ENCODE data around the gene SPACA6. TPM values are rescaled to one million over a fixed set of nuclear protein-coding genes. Genes with fewer than 3 reads are reported as not detected.
"Not testable (repeated sequence)": the region's sequence is repeated elsewhere in the genome, so short reads cannot be mapped to it uniquely, and the experiment has no call there.

The SPACA6 gene
- total RNA-seq, 4 donors from 2014 or later = 11.8 to 37.8 (median 17.4) TPM

- no peak for DNase-seq (ENCODE audit: extremely low spot score)
- Histone ChIP-seq H3K27me3 (peaks cover 0 to 42% (median 0%) of the 10 kb centered on the region in 4 donors), H3K9me3 (no peaks in the 10 kb centered on the region), H3K27ac (replicated peaks in 1 of 4) (no peak overlapping the region), H3K4me1 (no peaks in the 10 kb centered on the region), H3K36me3 (no peaks in the 10 kb centered on the region), H3K4me3 (no peak overlapping the region)
- TF ChIP-seq CTCF (IDR thresholded peaks at IDR 0.05) = no peak
- no peak for TF ChIP-seq EP300 (IDR thresholded peaks at IDR 0.05)
- TF ChIP-seq POLR2A (IDR thresholded peaks at IDR 0.05; ENCODE audit: low read depth) = no peak
- TF ChIP-seq POLR2AphosphoS5 (IDR thresholded peaks at IDR 0.05) = no peak
- intact Hi-C loops (cut with DNase I) = no loop called here
- WGBS = 20% methylated on average over 1 of the region's 1 CpG
Measured at GRCh38 chr19:51664131-51664530, 29.0 kb upstream of the SPACA6 start.

GRCh38 chr19:51664997-51665396 lies 28.1 kb upstream of the SPACA6 start:
- H3K4me1 ChIP-seq = no peaks in the 10 kb centered on the region
- intact Hi-C loops (cut with DNase I) = no loop called here
- no peak overlapping the region for H3K4me3 ChIP-seq
- 59% methylated on average over 3 of the region's 3 CpGs for WGBS
- peaks cover 0 to 42% (median 0%) of the 10 kb centered on the region in 4 donors for H3K27me3 ChIP-seq
- H3K27ac ChIP-seq (replicated peaks in 1 of 4) = no peak overlapping the region
- no peaks in the 10 kb centered on the region for H3K9me3 ChIP-seq
- TF ChIP-seq POLR2AphosphoS5 (IDR thresholded peaks at IDR 0.05) = no peak
- no peak for TF ChIP-seq POLR2A (IDR thresholded peaks at IDR 0.05; ENCODE audit: low read depth)
- no peak for TF ChIP-seq EP300 (IDR thresholded peaks at IDR 0.05)
- no peak for TF ChIP-seq CTCF (IDR thresholded peaks at IDR 0.05)
- H3K36me3 ChIP-seq = no peaks in the 10 kb centered on the region
- DNase-seq (ENCODE audit: extremely low spot score) = no peak

GRCh38 chr19:51668216-51668615 lies 24.9 kb upstream of the SPACA6 start:
- no peaks in the 10 kb centered on the region for H3K4me1 ChIP-seq
- H3K4me3 ChIP-seq = no peak overlapping the region
- no peak overlapping the region for H3K27ac ChIP-seq (replicated peaks in 1 of 4)
- DNase-seq (ENCODE audit: extremely low spot score) = no peak
- intact Hi-C loops (cut with DNase I) = no loop called here
- TF ChIP-seq POLR2A (IDR thresholded peaks at IDR 0.05; ENCODE audit: low read depth) (no peak), EP300 (IDR thresholded peaks at IDR 0.05) (no peak), CTCF (IDR thresholded peaks at IDR 0.05) (no peak), POLR2AphosphoS5 (IDR thresholded peaks at IDR 0.05) (no peak)
- 88% methylated on average over 3 of the region's 3 CpGs for WGBS
- no peaks in the 10 kb centered on the region for H3K36me3 ChIP-seq
- peaks cover 0 to 34% (median 0%) of the 10 kb centered on the region in 4 donors for H3K27me3 ChIP-seq
- no peaks in the 10 kb centered on the region for H3K9me3 ChIP-seq

GRCh38 chr19:51675911-51676565 lies 17.1 kb upstream of the SPACA6 start:
- H3K36me3 ChIP-seq = not testable (repeated sequence)

More at GRCh38 chr19:51675911-51676565, 17.1 kb upstream of the SPACA6 start:
- H3K4me1 ChIP-seq; H3K27ac ChIP-seq (replicated peaks in 1 of 4); intact Hi-C loops (cut with DNase I); H3K9me3 ChIP-seq; DNase-seq (ENCODE audit: extremely low spot score); H3K4me3 ChIP-seq: not testable (repeated sequence)
- peaks cover 0 to 17% (median 0%) of the 10 kb centered on the region in 4 donors for H3K27me3 ChIP-seq
- TF ChIP-seq CTCF (IDR thresholded peaks at IDR 0.05) = peak in 2 of 3 experiments; percentile 29 to 56
- 54% methylated on average over 7 of the region's 7 CpGs for WGBS

All from esophagus muscularis mucosa (tissue), 4 donors.